HG03460 (cell line): ENCODE results near the gene NANOS2.
"Not testable (repeated sequence)": the region's sequence is repeated elsewhere in the genome, so short reads cannot be mapped to it uniquely, and the experiment has no call there.

Experiments
- ATAC-seq: cut with Tn5 transposase; IDR thresholded peaks from one replicate; pipeline ENCODE4 v1.9.1; 2021; ENCODE audit not compliant: unreplicated experiment

NANOS2 gene

DNA sequence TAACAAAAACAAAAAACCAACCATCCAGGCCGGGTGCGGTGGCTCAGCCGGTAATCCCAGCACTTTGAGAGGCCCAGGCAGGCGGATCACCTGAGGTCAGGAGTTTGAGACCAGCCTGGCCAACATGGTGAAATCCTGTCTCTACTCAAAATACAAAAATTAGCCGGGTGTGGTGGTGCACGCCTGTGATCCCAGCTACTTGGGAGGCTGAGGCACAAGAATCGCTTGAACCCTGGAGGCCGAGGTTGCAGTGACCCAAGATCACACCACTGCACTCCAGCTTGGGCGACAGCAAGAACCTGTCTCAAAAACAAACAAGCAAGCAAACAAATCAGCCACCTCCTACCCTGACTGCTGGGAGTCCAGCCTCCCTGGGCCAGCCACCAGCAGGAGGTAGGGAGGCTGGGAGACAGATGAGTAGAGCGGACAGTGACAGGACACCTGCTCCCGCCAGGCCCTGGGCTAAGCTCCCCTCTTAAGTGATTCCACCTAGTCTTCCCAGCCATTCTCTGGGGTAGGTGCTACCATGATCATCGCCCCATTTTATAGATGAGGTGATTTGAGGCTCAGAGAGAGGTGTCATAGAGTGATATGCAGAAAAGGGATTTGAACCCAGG lies 18.5 kb downstream of the NANOS2 start:
- not testable (repeated sequence) for ATAC-seq

DNA sequence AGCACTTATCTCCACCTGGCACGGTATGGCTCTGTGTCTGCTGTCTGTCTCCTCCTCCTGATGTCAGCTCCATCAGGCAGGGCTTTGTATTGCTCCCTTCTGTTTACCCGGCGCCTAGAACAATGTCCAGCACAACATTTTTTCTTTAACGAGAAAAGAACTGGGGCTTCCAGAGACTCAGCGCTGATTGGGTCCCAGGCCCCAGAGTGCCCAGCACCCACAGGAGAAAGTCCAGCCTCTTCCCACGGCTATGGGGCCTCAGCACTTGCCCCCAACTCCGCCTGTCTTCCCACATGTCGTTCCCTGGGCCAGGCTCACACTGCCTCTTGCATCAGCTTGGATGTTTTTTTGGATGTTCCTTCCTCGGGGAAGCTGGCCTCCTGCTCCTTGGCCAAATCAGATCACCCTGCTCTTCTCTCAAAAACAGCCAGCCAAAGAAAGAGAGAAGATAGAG lies 19.0 kb downstream of the NANOS2 start:
- no peak for ATAC-seq

DNA sequence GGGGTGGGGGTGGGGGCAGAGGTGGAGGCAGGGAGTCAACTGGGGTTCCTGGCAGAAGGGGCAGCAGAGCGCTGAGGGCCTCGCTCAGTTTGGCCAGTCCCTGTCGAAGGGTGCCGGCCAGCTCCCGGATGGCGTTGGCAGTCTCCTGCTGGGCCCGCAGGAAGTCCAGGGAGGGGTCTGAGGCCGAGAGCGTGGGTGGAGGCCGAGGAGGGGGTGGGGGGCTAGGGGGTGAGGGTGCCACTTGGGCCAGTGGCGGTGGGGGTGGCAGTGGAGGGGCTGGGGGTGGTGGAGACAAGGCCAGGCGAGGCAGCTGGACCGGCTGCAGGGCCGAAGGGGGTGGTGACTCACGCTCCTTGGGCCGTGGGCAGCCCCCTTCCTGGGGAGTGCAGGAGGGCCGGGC lies 23.7 kb downstream of the NANOS2 start:
- no peak for ATAC-seq

DNA sequence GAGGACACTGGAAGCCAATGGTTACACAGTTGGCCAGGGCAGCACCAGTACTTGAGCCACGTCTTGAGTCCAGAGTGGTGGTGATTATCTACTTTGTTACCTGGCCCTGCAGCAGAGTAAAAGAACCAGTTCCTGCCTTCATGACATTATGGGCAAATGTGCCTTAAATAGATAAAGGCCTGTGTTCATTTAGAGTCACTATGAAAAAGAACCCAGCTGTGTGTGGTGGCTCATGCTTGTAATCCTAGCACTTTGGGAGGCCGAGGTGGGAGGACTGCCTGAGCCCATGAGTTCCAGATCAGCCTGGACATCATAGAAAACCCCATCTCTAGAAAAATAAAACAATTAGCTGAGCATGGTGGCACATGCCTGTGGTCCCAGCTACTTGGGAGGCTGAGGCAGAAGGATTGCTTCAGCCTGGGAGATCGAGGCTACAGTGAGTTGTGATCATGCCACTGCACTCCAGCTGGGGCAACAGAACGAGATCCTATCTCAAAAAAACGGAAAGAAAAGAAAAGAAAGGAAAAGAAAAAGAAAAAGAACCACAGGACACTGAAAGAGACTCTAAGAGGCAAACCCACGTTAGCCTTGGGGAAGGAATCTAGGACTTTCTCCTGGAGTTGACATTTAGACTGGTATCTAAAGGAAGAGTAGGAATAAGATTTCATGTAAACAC lies 25.2 kb downstream of the NANOS2 start:
- no peak for ATAC-seq

DNA sequence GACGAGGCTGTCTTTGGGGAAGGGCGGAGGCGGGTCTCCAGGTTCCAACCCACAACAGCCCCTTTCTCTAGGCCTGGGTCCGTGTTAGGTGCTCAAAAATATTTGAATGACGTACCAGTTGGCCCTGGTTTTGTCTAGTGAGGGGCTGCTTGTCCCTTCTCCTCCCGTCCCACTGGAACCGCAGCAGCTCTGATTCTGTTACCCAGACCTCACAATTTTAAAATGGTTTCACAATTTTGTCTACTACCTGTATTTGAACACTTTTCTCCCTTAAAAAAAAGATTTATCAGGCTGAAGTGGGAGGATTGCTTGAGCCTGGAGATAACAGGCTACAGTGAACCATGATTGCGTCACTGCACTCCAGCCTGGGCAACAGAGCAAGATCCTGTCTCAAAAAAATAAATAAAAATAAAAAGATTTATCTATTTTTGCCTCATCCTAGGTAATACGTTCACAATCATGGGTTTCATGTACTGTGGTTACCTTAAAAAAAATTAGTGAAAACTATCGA lies 27.3 kb downstream of the NANOS2 start:
- ATAC-seq: no peak

DNA sequence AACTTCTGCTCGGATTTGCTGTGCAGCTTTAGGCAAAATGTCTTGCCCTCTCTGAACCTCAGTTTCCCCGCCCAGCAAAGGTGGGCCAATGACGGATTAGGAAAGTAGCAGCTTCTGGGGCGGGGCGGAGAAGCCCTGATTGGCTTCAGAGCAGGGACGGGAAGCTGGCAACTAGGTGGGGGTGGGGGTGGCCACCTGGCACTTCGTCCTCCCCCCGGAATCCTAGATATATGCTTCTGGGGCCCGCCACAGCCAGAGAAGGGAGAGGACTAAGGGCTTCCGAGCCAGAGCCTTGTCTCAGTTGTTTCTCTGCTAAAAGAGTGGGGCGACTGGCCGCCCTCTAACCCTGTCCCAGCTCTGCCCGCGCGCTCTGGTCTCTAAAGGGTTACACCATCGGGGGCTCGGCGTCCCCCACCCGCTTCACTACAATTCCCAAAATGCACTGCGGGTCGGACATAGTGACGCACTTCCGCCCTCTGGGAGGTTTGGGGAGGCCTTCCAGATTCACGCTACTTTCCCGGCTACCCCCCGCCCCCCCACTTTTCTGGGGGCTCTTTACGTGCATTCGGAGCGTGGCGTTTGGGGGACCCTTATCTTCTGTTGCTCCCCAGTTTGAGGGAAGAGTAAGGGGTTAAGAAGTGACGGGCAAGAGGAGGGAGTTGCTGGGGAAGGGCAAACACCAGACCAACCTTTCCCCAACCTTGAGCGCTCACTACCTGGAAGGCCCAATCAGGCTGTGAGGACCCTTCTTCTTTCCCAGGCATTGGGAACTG lies 28.0 kb downstream of the NANOS2 start:
- ATAC-seq: peak; percentile 40

DNA sequence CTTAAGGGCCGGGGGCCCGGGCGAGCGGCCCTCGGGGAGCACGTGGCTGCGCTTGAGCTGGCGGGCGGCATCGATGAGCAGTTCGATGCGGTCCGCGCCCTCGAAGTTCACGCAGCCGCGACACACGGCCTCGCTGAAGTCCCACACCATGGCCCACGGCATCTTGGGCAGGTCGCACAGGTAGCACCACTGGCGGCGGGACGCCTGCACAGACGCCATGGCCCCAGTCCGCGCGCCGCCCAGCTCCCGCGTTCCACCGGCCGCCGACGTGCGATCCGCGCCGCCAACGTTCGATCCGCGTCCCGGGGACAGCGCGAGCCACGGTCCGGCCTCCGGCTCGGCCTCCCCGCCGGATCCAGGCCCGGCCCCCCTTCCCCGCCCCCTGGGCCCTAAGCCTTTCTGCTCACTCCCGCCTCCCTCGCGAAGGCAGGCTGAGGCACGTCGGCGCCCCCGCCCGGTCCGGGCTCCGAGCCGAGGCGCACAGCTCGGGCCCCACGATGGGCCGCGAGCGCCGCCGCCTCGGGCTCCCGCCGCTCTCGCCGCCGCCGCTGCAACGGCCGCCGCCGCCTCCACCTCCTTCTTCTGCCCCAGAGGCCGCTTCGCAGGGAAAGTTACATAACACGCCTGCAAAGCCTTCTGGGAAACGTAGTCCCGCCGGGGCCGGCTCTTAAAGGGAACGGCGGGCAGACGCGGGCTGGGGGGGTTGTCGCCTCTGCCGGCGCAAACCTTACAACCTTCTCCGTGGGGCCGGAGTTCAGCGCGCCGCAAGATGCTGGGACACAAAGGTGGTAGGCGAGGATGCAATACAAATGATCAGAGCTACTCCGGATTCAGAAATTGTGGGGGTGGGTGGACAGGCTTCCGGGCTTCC lies 28.8 kb downstream of the NANOS2 start, which contains the start of gene IRF2BP1:
Gene IRF2BP1, minus strand, starts transcription at position 586 of the 871 bp plus-strand sequence. Its CDS starts 367 bp downstream, at position 219.
- peak; percentile 46 for ATAC-seq

DNA sequence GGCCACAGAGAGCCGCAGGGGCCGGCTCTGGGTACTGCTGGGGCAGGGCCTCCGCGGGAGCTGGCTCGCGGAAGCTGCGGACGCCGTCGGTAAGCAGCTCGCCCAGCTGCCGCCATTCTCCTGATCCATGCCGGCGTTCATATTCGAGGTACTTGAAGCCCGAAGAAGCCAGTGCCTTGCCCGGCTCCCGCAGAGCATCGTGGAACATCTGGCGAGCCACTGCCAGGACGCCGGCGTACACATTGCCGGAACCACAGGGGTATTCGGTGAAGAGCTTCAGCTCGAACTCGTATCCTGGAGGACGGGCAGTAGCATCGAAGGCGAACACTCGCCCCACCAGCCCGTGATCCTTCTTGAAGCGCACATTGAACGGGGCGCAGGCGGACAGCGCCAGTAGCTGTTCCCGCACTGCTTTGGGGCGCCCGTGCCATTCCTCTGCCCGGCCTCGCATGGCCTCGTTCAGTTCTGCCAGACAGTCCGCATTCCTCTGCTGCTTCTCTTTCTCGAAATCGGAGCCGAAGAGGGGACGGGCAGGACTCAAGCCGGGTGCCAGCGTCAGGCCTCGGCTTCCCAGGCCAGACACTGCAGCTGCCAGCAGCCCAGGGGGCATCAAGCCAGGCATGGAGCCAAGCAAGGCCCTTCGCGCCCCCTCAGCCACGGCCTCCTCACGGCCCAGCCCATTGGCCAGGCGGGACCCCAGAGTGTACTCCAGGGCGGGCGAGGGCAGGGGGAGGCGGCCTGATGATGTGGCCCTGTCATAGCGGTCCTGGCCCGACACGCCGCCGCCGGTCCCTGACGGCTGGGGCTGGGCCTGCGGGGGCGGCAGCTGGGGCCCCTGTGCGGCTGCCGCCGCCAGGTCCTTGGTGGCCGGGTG lies 29.7 kb downstream of the NANOS2 start:
- no peak for ATAC-seq

DNA sequence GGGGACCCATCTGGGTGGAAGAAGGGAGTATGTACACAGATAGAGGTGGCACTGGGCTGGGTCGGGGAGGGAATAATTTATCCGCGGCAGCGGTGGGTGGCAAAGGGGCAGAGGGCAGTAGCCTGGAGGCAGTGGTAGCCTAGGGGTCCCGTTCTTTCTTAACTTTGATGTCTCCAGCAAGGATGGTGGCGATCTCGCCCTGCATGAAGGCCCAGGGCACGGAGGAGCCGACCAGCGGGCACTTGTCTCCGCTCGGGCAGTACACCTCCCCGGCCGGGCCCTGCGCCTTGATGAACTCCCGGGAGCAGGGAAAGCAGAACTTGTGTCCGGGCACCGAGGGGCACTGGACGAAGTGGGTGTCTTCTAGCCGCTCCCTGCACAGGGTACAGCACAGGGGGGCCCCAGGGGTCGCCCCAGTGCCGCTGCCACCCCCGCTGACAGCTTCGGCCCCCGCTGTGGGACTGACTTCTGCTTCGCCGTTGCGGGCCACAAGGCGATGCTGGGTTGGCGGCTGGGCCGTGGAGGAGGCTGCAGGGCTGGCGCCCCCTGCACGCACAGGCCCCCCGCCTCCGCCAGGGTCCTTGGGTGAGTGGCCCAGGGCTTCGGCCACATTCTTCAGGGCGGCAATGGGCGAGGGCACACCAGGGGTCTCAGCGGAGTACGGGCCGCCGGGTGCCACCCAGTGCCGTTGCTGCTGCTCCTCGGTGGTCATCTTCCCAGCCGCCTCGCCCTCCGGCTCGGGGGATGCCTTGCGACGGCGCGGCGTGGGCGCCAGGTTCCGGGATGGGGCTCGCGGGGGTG lies 30.5 kb downstream of the NANOS2 start:
- no peak for ATAC-seq

DNA sequence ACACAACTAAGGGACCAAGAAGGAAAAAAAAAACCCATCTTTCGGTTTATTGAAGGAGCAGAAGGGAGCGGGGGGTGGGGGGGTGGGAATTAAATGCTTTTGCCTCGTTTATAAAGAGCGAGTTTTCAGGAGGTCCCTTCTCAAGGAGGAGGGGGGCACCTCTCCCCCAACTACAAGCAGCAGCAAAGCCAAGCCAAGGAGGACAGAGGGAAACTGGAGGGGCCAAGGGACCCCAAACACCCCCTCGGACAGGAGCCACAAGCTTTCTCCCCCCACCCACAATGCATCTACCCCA lies 31.0 kb downstream of the NANOS2 start:
- ATAC-seq: no peak

DNA sequence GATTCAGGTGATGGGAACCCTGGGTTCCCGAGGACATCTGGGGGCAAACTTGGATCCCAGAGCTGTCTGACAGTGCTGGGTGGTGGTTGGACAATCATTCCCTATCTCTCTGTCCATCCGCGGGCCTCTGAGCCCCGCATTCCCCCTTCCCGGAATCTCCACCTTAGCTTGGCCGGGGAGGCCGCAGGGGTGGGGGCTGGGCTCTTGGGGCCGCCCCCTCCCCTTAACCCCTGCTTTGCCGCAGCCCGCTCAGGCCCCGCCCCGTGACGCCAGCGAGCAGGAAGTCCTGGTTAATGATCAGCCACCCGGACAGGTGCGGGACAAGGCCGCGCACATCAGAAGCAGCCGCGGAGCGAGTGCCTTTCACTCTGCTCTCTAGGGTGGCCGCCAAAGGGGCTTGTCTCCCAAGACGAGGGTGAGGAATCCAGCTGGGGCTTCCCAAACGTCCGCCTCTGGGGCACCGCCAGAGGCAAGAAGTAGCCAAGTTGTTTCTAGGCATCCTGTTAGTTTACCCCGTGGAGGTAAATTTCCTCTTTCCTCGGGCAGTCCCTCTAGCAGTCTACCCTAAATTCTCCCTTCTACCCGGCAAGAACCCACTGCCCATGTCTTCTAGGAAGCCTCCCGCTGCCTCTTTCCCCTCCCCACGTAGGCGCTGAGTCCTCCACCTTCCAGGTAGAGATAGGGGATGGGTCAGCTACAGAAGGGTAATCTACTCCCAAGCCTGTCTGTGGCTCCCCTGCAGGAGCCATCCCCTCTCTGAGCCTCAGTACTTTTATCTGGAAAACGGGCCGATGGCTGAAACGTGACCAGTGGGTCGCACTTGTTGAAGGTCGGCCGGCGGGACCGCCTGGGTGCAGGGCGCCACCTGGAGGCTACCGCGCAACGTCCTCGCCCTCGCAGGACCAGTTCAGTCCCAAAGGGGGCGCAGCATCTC lies 31.7 kb downstream of the NANOS2 start:
- ATAC-seq: no peak

DNA sequence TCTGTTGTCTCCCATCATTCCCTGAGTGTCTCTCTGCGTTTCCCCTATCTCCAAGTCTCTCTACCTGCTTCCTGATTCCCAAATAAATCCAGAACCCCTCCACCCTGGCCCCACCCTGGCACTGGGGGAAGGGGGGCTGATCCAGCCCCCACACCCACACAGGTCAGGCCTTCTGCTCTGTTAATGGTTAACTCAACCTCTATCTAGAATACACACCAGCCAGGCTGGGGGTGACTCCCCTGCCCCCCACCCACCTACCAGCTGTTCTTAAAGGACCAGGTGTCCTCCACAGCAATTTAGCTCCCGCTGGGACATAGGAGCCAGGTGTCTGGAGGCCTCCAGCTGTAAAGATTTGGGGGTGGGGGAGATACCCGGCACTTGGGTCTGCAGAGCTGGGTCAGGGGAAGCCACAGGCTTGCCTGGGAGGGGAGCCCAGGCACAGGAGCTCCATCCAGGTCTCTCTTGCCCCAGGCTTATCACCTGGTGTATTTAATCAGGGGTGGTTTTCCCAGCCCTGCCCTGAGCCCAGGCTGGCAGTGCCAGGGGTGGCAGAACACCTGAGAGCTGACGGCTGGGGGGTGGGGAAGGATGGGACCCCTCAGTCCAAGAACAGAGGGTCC lies 32.6 kb downstream of the NANOS2 start:
- ATAC-seq: no peak

DNA sequence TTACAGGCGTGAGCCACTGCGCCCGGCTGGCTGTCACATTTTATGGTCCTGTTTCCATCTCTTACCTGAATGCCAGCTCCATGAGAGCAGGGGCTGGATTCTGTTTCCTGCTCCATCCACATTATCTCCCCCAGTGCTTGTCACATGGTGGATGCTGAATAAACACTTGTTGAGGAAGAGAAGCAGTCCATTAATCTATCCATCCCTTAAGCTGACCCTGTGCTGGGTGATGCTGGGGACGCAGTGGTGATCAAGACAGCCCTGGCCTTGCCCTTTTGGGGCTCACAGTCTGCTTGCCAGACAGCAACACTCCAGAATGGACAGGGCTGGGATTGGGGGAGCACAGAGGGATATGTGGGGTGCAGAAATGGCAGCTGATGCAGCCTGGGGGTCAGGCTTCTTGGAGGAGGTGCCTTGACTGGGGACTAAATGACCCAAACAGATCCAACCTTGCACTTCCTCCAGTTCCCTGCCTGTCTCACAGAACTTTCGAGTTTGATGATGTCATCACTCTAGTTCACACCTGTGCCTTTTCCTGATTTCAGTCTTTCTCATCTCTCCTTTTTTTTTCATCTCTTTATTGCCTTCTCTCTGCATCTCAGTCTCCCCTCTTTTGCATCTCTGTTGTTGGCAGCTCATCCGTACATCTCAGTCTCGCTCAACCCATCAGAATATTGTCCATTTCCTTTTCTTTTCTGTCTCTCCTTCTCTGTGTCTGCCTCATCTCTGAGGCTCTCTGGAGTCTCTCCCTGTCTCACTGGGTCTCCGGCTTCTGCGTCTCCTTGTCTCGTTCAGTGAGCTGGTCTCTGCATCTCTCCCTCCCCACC lies 33.3 kb downstream of the NANOS2 start:
- ATAC-seq: no peak

DNA sequence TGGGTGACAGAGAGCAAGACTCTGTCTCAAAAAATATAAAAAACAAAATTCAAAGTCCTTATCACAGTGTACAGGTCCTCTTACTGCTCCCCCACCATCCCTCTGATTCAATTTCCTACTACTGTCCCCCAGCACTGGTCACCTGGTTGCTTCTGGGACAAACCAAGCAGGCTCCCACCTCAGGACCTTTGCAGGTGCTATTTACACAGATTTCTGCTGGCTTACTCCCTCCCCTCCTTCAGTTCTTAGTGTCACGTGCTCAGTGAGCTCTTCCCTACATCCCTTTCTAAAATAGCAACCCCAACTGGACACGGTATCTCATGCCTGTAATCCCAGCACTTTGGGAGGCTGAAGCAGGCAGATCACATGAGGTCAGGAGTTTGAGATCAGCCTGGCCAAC lies 34.6 kb downstream of the NANOS2 start:
- ATAC-seq: no peak

DNA sequence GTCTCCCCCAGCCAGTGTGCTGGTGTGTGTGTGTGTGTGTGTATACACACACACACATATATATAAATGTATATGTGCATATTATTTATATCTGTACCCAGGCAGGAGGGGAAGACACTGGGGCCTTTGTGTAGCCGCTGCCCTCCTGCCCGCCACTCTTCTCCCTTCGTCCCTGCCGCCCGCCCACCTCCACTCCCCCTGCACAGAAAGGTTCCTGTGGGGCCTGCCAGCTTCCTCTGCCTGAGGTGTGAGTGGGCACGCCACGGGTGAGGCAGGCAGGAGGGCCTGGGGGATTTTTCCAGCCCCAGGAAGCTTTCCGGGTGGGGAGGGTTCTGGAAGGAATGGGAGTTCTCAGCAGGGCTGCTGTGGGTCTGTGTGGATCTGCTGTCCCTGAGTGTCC lies 35.5 kb downstream of the NANOS2 start:
- ATAC-seq: no peak

DNA sequence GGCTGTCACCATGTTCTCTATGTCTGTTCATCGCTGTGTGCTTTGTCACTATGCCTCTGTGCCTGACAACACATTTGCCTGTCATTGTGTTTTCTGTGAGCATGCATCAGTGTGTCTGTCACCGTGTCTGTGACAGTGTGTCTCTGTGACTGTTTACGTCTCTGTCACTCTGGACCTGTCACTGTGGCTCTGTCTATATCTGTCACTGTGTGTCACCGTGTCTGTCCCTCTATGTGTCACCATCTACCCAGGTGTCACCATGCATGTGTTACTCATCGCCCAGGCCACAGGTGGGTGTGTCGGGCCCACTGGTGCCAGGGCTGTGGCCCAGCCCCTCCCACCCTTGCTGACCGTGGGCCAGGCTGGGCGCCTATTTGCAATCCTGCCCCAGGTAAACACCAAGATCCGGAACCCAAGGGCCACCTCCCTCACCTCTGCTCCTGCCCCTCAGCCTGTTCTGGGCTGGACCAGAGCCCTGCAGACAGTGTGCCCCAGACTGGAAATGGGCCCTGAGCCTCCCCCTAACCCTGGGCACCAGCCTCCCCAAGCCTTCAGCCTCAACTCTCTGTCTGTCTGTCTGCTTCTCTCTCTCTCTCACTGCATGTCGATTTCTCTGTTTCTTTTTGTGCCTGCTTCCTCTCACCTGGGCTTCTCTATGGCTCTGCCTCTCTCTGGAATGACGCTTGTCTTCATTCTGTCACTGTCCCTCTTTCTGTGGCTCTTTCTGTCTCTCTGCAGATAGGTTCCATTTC lies 36.4 kb downstream of the NANOS2 start:
- ATAC-seq: no peak
